K562 (cell line): ENCODE results near the gene SMYD1. TPM values are rescaled to one million over a fixed set of nuclear protein-coding genes. Genes with fewer than 3 reads are reported as not detected.

ENCODE experiments used
- ATAC-seq: fragments of 200-7000 bp; cut with Tn5 transposase; 3 replicates; pipeline ENCODE4 v1.9.1; 2020; ENCODE audit warnings: moderate library complexity
- BruUV-seq: library from RNA; stranded (reverse); fragments of 400-500 nt; replicated peaks from 2 replicates; lab custom pipeline; 2021; lab: Mats Ljungman, UMichigan
- CTCF ChIA-PET: fragments of 300-600 bp; formaldehyde crosslinking; extraction: SDS; loops from one replicate; lab custom pipeline; 2021; ENCODE audit warnings: low intra/inter-chr PET ratio; lab: Yijun Ruan, JAX
- POLR2A ChIA-PET: fragments of 300-600, 350-650 bp; sonication (Branson Sonifier 250); formaldehyde crosslinking; extraction: SDS; loops from one replicate; lab custom pipeline; 2021; ENCODE audit warnings: antibody characterized with exemption, inconsistent platforms; lab: Yijun Ruan, JAX
- DNase-seq, 4 experiments: peaks; one replicate each; pipeline versions ENCODE4 v3.0.0 to v3.0.0-alpha.2; 2011 to 2018; ENCODE audit warnings: low spot score in 3 of 4, mixed read lengths in 3 of 4; ENCODE audit errors: extremely low read depth in 1 of 4
- FAIRE-seq: peaks from 2 replicates; lab custom pipeline; 2011; peaks lifted over from hg19 to GRCh38; lab: Jason Lieb, UNC
- H2AFZ ChIP-seq: 2 replicates; pipeline ENCODE4 v1.6.0; 2011; ENCODE audit warnings: low read depth, low read length, control low read depth, inconsistent platforms
- H3K27ac ChIP-seq: fragments of 200-600 bp; 3 replicates; pipeline ENCODE4 v1.8.0; 2011; ENCODE audit warnings: low read depth, mild to moderate bottlenecking, control low read depth, inconsistent platforms, low read length, moderate library complexity, mixed read lengths; ENCODE audit errors: extremely low read depth
- H3K27me3 ChIP-seq, 2 experiments: fragments of 300-600 bp in 1 of 2; 2 replicates in 1 of 2; 3 replicates in 1 of 2; pipeline versions ENCODE4 v1.6.0 to v1.8.0; 2011; ENCODE audit warnings: inconsistent platforms in 2 of 2, low read length in 2 of 2, mild to moderate bottlenecking in 1 of 2, mixed read lengths in 1 of 2, moderate library complexity in 1 of 2; ENCODE audit not compliant: control insufficient read depth in 2 of 2, insufficient read depth in 2 of 2
- H3K36me3 ChIP-seq: fragments of 300-600 bp; 3 replicates; pipeline ENCODE4 v1.8.0; 2011; ENCODE audit warnings: mild to moderate bottlenecking, low read length, inconsistent platforms; ENCODE audit not compliant: control insufficient read depth, insufficient read depth
- H3K4me1 ChIP-seq, 2 experiments: fragments of 200-600 bp in 1 of 2; replicated peaks in 1 of 2; 2 replicates in 1 of 2; 3 replicates in 1 of 2; pipeline versions ENCODE4 v1.5.1 to v1.8.0; 2011; ENCODE audit warnings: inconsistent platforms in 2 of 2, low read length in 2 of 2, mild to moderate bottlenecking in 1 of 2, mixed read lengths in 1 of 2, moderate library complexity in 1 of 2; ENCODE audit not compliant: control insufficient read depth in 2 of 2, insufficient read depth in 2 of 2
- H3K4me2 ChIP-seq: 2 replicates; pipeline ENCODE4 v1.6.1; 2011; ENCODE audit warnings: low read length, control low read depth, inconsistent platforms, mixed read lengths; ENCODE audit not compliant: insufficient read depth
- H3K4me3 ChIP-seq: fragments of 200-600 bp; sonication (generic), shearing (Covaris generic); 2 replicates; pipeline ENCODE4 v1.5.1; 2016; ENCODE audit warnings: control low read depth, inconsistent platforms
- H3K79me2 ChIP-seq: fragments of 200-600 bp; 3 replicates; pipeline ENCODE4 v1.8.0; 2011; ENCODE audit warnings: low read length, inconsistent platforms; ENCODE audit not compliant: control insufficient read depth, insufficient read depth
- H3K9ac ChIP-seq, 2 experiments: 2 replicates each; pipeline versions ENCODE4 v1.6.0 to v1.6.1; 2011; ENCODE audit warnings: low read depth in 2 of 2, low read length in 2 of 2, control low read depth in 1 of 2, inconsistent platforms in 1 of 2, mild to moderate bottlenecking in 1 of 2, mixed read lengths in 1 of 2; ENCODE audit not compliant: insufficient read depth in 1 of 2
- H3K9me1 ChIP-seq: one replicate; pipeline ENCODE4 v1.6.0; 2011; ENCODE audit warnings: inconsistent platforms, mild to moderate bottlenecking, low read length, moderate library complexity; ENCODE audit not compliant: control insufficient read depth, insufficient read depth
- H3K9me3 ChIP-seq: replicated peaks from 2 replicates; pipeline ENCODE4 v1.5.1; 2011; ENCODE audit warnings: low read depth, low read length, inconsistent platforms; ENCODE audit not compliant: control insufficient read depth, insufficient read depth
- H4K20me1 ChIP-seq: replicated peaks from 2 replicates; pipeline ENCODE4 v1.6.1; 2011; ENCODE audit warnings: low read length, inconsistent platforms, mixed read lengths; ENCODE audit not compliant: control insufficient read depth, insufficient read depth
- ARID2 ChIP-seq: fragments of 450-650 bp; IDR thresholded peaks from 2 replicates; pipeline ENCODE4 v1.6.1; 2017; ENCODE audit warnings: antibody characterized with exemption, mild to moderate bottlenecking
- EGR1 ChIP-seq: fragments of 450-650 bp; conservative IDR thresholded peaks from 2 replicates; pipeline ENCODE4 v1.6.1; 2017; ENCODE audit warnings: mild to moderate bottlenecking
- FOSL1 ChIP-seq: fragments of 200-800 bp; sonication (Bioruptor generic); conservative IDR thresholded peaks from 2 replicates; pipeline ENCODE4 v1.6.1; 2016; ENCODE audit warnings: missing genetic modification characterization, missing compliant biosample characterization
- POLR2B ChIP-seq: fragments of 450-650 bp; IDR thresholded peaks from 2 replicates; pipeline ENCODE4 v1.6.1; 2018; ENCODE audit warnings: low read depth; ENCODE audit not compliant: partially characterized antibody
- RAD21 ChIP-seq, 2 experiments: fragments of 250-450 bp in 1 of 2; fragments of 450-650 bp in 1 of 2; sonication (Bioruptor Pico) in 1 of 2; formaldehyde crosslinking in 1 of 2; IDR thresholded peaks in 1 of 2; conservative IDR thresholded peaks in 1 of 2; 2 replicates each; pipeline versions ENCODE4 v1.4.0 to v1.8.0; 2020 to 2022; ENCODE audit warnings: mild to moderate bottlenecking in 2 of 2, moderate library complexity in 1 of 2
- STAG1 ChIP-seq: sonication (generic); formaldehyde crosslinking; IDR thresholded peaks from 2 replicates; pipeline ENCODE4 v1.5.0; 2020; ENCODE audit warnings: missing genetic modification reagents, borderline replicate concordance
- TRIM28 ChIP-seq: fragments of 450-650 bp; IDR thresholded peaks from 2 replicates; pipeline ENCODE4 v1.6.1; 2017
- XRCC5 ChIP-seq: fragments of 200-400 bp; formaldehyde crosslinking; IDR thresholded peaks from 2 replicates; pipeline ENCODE4 v1.6.1; 2017; ENCODE audit warnings: low read depth, mild to moderate bottlenecking, low read length
- WGBS: fragments of 100-300 bp; shearing (Covaris generic); methylation state at CpG from one replicate; pipeline ENCODE4 v1.1.6; 2016; ENCODE audit warnings: low coverage, mixed read lengths; ENCODE audit not compliant: insufficient coverage; ENCODE audit errors: missing lambda C conversion rate; 5-methylcytosine and 5-hydroxymethylcytosine counted together
- in situ Hi-C: fragments of 300-500 bp; cut with MboI; formaldehyde crosslinking; loops from 4 replicates; pipeline ENCODE4 v1.15.0; 2018; ENCODE audit warnings: inconsistent platforms, mixed read lengths
- intact Hi-C: fragments of 100-400 bp; cut with micrococcal nuclease; formaldehyde crosslinking; loops from 2 replicates; pipeline ENCODE4 v1.14.2; 2022
- polyA plus RNA-seq, 8 experiments: library from polyadenylated mRNA; depleted of rRNA in 4 of 8; stranded (reverse) in 5 of 8; unstranded in 3 of 8; fragments of >200 nt; fragmentation: Nextera tagmentation in 2 of 8; fragmentation: Illumina TruSeq in 1 of 8; extraction: Ambion mirVana in 2 of 8; extraction: Trizol in 1 of 8; gene quantifications; 2 replicates each; pipeline versions ENCODE4 v1.2.1 to v1.2.3, GENCODE V29; 2011 to 2014; ENCODE audit warnings: inconsistent platforms in 1 of 8, missing spikeins in 1 of 8
- total RNA-seq, 7 experiments: library from RNA; depleted of rRNA in 6 of 7; stranded (reverse); fragments of >200 nt in 6 of 7; fragmentation: Illumina TruSeq in 2 of 7; extraction: Trizol in 2 of 7; gene quantifications; 2 replicates each; pipeline versions ENCODE4 v1.2.1 to v1.2.3, GENCODE V29; 2011 to 2021; ENCODE audit warnings: low replicate concordance in 1 of 7
- TF ChIP-seq, protein P1 (sequence below): IDR thresholded peaks from 2 replicates; pipeline ENCODE4 v1.6.1; 2011; ENCODE audit not compliant: insufficient read length; ENCODE audit errors: extremely low read depth
- TF ChIP-seq, protein P2 (sequence below): sonication (generic); IDR thresholded peaks from 2 replicates; pipeline ENCODE4 v1.6.1; 2016
- TF ChIP-seq, protein P3 (sequence below), 2 experiments: fragments of 450-650 bp; formaldehyde crosslinking in 1 of 2; IDR thresholded peaks; 2 replicates each; pipeline versions ENCODE4 v1.4.0 to v1.6.1; 2014 to 2020; ENCODE audit warnings: mild to moderate bottlenecking in 2 of 2, borderline replicate concordance in 1 of 2, low read depth in 1 of 2

SMYD1 gene
- total and polyA plus RNA-seq, 9 of the 15 experiments (the other 6 are each of a cell fraction or from before 2014, with no cell fraction given), result not detected

DNA sequence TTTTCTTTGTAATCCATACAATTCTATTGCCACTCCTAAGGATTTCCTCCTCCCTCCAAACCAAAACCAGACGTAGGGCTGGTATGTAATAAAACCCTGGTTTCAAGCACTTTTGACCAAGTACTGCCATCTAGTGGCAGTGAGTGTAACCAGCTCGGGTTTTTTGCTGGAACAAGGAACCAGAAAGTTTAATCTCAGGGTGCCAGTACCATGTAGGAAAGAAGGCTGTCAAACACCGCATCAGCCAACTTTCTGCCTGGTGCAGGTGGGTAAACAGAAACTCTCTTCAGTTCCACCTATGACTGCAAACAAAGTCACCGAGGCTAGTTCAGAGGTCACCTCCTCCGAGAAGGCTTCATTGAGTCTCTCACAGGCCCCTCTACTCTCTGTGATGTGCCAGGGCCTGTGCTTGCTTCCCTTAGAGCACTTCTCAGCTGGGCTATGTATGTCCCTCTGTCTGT is 92.4 kb downstream of the SMYD1 start:
- Histone ChIP-seq H4K20me1 (no peaks in the 10 kb centered on the region), H3K27me3 (peaks cover 11 to 12% of the 10 kb centered on the region in 2 experiments; a peak in 3 of 5 replicates), H3K9me3 (no peaks in the 10 kb centered on the region), H2AFZ (no peak overlapping the region), H3K9me1 (no peaks in the 10 kb centered on the region), H3K9ac (no peak overlapping the region), H3K79me2 (no peaks in the 10 kb centered on the region), H3K4me1 (no peaks in the 10 kb centered on the region; a peak in 1 of 5 replicates), H3K36me3 (no peaks in the 10 kb centered on the region), H3K4me2 (no peak overlapping the region), H3K4me3 (no peak overlapping the region), H3K27ac (no peak overlapping the region)
- ATAC-seq, result peak; percentile 82
- no TSS peak for BruUV-seq
- CTCF ChIA-PET, result interaction anchor here (0.8 to 1.9 kb wide), 5 partner anchors 100 to 158 kb away, joined by 3 to 12 read pairs (median 4); no protein-coding TSS in a partner anchor
- intact Hi-C loops, result loop anchor here (2.0 to 5.0 kb wide), 2 partner anchors 99 to 143 kb away; partner anchors contain the start of gene RNU2-63P
- DNase-seq, result peak; percentile 60 to 82 (median 64)
- POLR2A ChIA-PET, result interaction anchor here (1.4 kb wide), 1 partner anchor 144 kb away, joined by 9 read pairs; the partner anchor contains the start of gene RNU2-63P
- 17% methylated on average over 5 of the region's 5 CpGs for WGBS
- peak; percentile 94 for FAIRE-seq
- in situ Hi-C loops, result loop anchor here (5.0 to 10.0 kb wide), 2 partner anchors 103 to 145 kb away; partner anchors contain the start of genes KRCC1 and RNU2-63P
- TF ChIP-seq RAD21 (CRISPR knock-in tag; conservative IDR thresholded peaks at IDR 0.05 in 1 of 2, IDR thresholded peaks at IDR 0.05 in 1 of 2) (peak; percentile 95 to 96), FOSL1 (tag) (no peak), EGR1 (no peak), XRCC5 (no peak), ARID2 (peak; percentile 77), STAG1 (peak; percentile 46; the same call in 1 of the 2 replicates), POLR2B (no peak), TRIM28 (no peak)
- TF ChIP-seq, protein P1, sequence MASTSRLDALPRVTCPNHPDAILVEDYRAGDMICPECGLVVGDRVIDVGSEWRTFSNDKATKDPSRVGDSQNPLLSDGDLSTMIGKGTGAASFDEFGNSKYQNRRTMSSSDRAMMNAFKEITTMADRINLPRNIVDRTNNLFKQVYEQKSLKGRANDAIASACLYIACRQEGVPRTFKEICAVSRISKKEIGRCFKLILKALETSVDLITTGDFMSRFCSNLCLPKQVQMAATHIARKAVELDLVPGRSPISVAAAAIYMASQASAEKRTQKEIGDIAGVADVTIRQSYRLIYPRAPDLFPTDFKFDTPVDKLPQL, result no peak
- TF ChIP-seq, protein P2, sequence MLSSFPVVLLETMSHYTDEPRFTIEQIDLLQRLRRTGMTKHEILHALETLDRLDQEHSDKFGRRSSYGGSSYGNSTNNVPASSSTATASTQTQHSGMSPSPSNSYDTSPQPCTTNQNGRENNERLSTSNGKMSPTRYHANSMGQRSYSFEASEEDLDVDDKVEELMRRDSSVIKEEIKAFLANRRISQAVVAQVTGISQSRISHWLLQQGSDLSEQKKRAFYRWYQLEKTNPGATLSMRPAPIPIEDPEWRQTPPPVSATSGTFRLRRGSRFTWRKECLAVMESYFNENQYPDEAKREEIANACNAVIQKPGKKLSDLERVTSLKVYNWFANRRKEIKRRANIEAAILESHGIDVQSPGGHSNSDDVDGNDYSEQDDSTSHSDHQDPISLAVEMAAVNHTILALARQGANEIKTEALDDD, result 0 out of 2 replicates have a peak, but pooled peaks have one; percentile 20
- TF ChIP-seq, protein P3, sequence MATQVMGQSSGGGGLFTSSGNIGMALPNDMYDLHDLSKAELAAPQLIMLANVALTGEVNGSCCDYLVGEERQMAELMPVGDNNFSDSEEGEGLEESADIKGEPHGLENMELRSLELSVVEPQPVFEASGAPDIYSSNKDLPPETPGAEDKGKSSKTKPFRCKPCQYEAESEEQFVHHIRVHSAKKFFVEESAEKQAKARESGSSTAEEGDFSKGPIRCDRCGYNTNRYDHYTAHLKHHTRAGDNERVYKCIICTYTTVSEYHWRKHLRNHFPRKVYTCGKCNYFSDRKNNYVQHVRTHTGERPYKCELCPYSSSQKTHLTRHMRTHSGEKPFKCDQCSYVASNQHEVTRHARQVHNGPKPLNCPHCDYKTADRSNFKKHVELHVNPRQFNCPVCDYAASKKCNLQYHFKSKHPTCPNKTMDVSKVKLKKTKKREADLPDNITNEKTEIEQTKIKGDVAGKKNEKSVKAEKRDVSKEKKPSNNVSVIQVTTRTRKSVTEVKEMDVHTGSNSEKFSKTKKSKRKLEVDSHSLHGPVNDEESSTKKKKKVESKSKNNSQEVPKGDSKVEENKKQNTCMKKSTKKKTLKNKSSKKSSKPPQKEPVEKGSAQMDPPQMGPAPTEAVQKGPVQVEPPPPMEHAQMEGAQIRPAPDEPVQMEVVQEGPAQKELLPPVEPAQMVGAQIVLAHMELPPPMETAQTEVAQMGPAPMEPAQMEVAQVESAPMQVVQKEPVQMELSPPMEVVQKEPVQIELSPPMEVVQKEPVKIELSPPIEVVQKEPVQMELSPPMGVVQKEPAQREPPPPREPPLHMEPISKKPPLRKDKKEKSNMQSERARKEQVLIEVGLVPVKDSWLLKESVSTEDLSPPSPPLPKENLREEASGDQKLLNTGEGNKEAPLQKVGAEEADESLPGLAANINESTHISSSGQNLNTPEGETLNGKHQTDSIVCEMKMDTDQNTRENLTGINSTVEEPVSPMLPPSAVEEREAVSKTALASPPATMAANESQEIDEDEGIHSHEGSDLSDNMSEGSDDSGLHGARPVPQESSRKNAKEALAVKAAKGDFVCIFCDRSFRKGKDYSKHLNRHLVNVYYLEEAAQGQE (IDR thresholded peaks at IDR 0.05; ENCODE audit: borderline replicate concordance), result peak; percentile 89
- TF ChIP-seq, protein P3 (CRISPR knock-in tag; IDR thresholded peaks at IDR 0.05; ENCODE audit: low read depth), result no peak
